GM12874 (cell line): Measurements from ENCODE around the gene C11orf42.

Experiments used
- TF ChIP-seq, protein P1 (sequence below): IDR thresholded peaks from 2 replicates; pipeline ENCODE4 v1.5.1; 2011; ENCODE audit warnings: low read depth, mild to moderate bottlenecking, control low read depth, low read length, moderate library complexity; ENCODE audit not compliant: insufficient read depth

C11orf42 gene

GRCh38 chr11:6223854-6224253 lies 18.5 kb downstream of the C11orf42 start:
- TF ChIP-seq, protein P1, sequence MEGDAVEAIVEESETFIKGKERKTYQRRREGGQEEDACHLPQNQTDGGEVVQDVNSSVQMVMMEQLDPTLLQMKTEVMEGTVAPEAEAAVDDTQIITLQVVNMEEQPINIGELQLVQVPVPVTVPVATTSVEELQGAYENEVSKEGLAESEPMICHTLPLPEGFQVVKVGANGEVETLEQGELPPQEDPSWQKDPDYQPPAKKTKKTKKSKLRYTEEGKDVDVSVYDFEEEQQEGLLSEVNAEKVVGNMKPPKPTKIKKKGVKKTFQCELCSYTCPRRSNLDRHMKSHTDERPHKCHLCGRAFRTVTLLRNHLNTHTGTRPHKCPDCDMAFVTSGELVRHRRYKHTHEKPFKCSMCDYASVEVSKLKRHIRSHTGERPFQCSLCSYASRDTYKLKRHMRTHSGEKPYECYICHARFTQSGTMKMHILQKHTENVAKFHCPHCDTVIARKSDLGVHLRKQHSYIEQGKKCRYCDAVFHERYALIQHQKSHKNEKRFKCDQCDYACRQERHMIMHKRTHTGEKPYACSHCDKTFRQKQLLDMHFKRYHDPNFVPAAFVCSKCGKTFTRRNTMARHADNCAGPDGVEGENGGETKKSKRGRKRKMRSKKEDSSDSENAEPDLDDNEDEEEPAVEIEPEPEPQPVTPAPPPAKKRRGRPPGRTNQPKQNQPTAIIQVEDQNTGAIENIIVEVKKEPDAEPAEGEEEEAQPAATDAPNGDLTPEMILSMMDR, result no peak

DNA sequence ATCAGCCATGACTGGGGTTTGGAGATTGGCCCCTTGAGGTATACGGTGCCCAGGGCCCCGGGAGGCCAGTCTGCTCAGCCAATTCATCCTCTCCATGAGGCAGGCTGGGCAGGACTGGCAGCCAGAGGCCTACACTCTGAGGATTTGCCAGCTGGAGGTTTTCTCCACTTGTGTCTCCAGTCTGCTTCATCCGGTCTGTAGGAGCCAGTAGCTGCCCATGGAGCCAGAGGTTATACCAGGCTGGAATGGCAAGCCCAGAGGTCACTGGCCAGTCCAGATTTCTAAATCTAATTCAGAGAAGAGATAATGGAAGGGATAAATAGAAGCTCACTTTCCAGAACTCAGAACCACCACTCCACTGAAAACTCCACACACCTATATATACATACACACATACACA lies 19.1 kb downstream of the C11orf42 start:
- TF ChIP-seq, protein P1, result no peak

DNA sequence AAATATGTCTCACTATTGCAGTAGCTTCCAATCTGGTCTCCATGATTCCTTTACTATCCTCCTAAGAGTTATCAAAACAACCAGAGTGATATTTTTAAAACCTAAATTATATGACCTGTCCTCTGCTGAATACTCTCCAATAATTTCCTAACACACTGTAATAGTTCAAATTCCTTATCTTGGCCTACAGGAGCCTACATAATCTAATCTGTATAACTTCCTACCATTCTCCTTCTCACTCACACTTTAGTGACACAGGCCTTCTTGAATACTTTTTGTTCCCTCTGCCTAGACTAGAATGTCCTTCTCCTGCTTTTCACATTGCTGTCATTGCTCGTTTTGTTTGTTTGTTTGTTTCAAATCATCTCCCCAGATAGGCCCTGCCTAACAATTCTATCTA lies 19.7 kb downstream of the C11orf42 start:
- TF ChIP-seq, protein P1, result no peak

- TF ChIP-seq, protein P1, result no peak
Observed at GRCh38 chr11:6225896-6226295, 20.5 kb downstream of the C11orf42 start.

DNA sequence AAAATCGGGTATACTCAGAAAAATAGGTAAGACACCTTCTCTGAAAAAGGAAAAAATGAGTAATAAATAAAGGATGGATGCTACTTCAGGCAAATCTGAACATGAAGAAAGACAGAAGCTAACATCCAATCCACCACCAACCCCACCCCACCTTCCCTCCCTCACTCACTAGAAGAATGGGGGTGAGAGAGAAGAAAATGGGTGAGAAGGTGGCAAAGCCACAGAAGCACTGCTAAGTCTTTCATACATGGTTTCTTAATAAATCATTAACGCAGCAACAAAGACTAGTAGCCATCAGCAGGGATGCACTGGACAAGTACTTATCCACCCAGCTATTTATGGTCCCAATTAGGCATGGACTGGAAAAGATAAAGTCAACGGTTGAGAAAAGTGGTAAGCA lies 23.2 kb downstream of the C11orf42 start:
- TF ChIP-seq, protein P1, result no peak

- TF ChIP-seq, protein P1, result no peak
Observed at GRCh38 chr11:6229911-6230310, 24.6 kb downstream of the C11orf42 start.

- TF ChIP-seq, protein P1, result no peak
Observed at GRCh38 chr11:6232899-6233298, 27.5 kb downstream of the C11orf42 start.

GRCh38 chr11:6233984-6234386 lies 28.6 kb downstream of the C11orf42 start:
- TF ChIP-seq, protein P1, result no peak
